GM18505 (cell line): ENCODE measurements around the gene TK2.
A peak's percentile ranks its signal among the peaks of the same experiment; 100 is the strongest.

Experiments used
- ATAC-seq: cut with Tn5 transposase; IDR thresholded peaks from one replicate; pipeline ENCODE4 v1.9.1; 2021; ENCODE audit not compliant: unreplicated experiment
- POLR2A ChIP-seq: IDR thresholded peaks from 4 replicates; pipeline ENCODE4 v1.6.1; 2011; ENCODE audit warnings: borderline replicate concordance; ENCODE audit not compliant: insufficient read depth, insufficient read length; ENCODE audit errors: extremely low read depth

TK2 gene

DNA sequence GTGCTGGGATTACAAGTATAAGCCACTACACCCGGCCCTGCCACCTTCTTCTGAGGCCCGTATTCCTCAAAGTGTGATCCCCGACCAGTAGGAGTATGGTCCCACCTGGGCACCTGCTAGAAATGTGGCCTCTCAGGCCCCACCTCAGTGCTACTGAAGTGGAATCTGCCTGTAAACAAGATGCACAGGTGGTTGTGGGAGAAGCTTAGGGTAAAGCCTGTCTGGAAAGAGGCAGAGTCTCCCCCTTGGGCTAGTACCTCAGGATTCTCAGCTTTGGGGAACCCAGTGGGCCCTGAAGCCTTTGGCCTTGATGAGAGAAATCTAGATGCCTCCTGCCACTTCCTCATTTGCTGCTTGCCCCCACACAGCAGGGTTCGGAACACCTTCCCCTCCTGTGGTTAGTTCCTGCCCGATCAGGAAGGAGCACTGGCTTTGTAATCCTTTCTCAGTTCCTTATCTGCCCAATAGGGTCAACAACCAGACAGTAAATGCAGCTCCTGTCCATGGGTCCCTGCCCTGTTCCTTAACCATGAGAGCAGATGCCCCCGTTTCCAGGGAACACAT is 25.2 kb downstream of the TK2 start:
- ATAC-seq, result peak; percentile 73
- TF ChIP-seq POLR2A, result peak; percentile 39

- peak; percentile 28 for TF ChIP-seq POLR2A
- peak; percentile 41 for ATAC-seq
Observed at GRCh38 chr16:66523861-66524354, 26.0 kb downstream of the TK2 start.

- ATAC-seq, result no peak
- TF ChIP-seq POLR2A, result no peak
Observed at GRCh38 chr16:66522816-66523590, 26.9 kb downstream of the TK2 start.

- no peak for TF ChIP-seq POLR2A
- no peak for ATAC-seq
Observed at GRCh38 chr16:66521951-66522771, 27.8 kb downstream of the TK2 start.

DNA sequence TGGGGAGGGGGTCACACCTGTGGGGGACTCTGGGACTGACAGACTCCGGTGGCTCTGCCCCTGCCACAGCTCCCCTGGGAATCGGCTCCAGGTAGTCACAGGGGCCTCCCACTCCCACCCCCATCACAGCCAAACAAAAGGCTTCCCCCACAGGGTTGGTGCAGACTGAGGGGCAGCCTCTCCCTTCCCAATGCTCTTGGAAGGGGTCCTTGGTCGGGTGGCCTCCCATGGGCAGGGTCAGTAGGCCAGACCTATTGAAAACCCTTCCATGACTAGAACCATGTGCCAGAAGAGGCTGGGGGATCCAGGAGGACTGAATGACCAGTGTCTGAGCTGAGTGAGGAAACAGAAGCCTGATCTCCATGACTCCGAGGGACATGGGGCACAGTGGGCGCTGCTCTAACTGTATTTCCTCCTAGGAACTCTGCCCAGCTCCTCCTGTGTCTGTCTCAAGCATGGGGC is 28.6 kb downstream of the TK2 start:
- no peak for TF ChIP-seq POLR2A

DNA sequence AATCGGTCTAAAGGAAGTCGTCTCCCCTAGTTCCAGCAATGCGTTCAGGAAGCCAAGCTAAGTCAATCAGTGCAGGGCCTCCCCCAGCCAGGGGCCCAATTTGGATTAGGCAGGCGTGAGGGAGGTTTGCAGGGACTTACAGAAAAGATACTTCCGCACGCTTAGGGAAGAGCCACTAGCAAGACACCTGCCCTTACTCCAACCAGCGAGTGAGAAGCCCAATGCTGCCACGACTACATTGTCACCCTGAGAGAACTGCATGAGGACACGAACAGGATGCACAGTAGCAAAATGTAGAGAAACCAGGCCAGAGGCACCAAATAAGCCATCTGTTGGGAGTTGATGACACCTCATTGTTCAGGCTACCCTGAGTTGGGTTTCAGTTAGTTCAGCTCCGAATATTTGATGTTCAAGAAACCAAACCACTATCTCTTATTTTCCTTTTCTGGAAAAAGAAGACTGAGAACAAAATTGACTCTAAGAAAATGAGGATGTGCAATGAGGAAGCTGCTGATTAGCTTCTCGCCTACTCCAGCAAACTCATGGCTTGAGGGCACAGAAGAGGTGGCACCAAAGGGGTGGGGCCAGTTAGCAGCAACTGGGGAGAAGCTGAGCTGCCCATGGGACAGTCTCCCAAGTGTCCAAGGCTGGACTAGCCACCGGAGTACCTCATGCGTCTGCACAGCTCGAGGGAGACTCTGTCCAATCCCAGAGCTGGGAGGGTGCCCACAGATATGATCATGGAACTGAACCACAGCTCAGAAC is 29.3 kb downstream of the TK2 start:
- ATAC-seq, result no peak
- TF ChIP-seq POLR2A, result no peak

More for the DNA sequence above, 28.6 kb downstream of the TK2 start:
- no peak for ATAC-seq

DNA sequence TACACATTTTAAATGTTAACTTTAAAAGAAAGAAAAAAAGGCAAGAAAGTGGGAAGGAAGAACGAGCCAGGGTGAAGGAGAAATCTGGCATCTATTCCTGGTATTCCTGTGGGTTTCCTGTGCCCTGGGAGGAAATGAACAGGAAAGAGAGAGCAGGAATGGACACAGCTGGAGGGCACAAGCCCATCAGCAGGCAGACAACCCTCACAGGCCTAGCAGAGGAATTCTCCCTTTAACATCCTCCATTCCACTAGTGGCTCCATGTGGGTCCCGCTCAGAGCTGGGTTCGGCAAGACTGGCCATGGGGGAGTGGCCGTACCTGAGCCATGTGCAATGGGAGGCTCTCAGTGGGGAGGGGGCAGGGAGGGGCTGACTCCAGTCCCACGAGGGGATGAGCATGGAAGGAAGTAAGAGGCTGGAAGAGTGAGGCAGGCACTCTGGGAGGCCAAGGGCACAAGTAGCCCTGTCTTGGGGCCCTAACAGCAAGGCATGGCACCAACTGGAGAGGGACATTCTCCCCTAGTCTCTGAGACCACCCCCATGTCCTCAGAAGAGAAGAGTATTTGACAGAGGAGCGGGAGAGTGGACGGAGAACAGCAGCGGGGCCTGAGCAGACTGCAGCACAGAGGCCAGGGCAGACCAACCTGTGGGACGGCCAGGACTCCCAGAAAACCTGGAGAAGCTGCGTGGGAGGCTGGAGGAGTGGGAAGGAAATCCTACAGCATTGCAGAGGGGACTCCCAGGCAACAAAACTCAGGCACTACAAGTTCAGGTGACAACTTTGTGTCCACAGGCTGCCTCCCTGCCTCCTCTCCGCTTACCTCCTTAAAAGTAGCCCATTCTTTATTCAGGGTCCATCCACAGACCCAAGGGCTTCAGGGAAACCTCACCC is 30.2 kb downstream of the TK2 start:
- ATAC-seq, result no peak
- no peak for TF ChIP-seq POLR2A

GRCh38 chr16:66517586-66518263 is 32.2 kb downstream of the TK2 start:
- ATAC-seq, result no peak
- TF ChIP-seq POLR2A, result no peak

DNA sequence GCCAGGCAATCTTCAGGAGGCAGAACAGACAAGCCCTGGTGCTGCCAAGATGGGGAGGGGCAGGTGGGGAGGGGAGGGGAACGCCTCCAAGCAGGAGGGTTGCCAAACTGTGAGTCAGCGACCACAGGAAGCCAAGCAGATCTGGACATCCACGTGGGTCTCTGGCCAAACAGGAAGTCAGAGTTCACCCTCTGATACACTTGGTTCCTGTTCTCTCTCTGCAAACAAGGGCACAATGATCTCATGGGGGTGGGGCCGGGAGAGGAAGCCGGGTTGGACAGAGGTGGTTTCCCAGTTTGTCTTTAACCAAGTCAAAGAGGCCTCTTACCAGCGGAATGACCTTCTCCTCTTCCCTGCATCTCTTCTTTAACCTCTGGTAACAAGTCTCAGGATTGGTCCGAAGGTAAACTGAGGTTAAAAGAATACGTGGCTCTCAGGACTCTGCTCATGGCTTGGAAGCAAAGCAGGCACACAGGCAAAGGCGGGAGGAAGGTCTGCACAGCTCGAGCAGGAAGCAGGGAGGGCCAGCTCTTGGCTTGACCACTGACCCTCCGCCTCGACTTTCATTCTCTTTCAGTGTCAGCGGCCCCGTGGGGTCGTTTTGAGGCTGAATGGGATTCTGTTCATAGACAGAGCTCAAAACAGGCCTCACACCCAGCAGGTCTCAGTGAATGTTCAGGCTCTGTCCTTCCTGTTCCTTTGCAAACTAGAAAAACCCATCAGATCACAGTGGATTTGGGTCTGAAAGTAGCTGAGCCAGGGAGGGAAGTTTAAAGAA is 32.9 kb downstream of the TK2 start:
- ATAC-seq, result peak; percentile 95
- TF ChIP-seq POLR2A, result peak; percentile 57

DNA sequence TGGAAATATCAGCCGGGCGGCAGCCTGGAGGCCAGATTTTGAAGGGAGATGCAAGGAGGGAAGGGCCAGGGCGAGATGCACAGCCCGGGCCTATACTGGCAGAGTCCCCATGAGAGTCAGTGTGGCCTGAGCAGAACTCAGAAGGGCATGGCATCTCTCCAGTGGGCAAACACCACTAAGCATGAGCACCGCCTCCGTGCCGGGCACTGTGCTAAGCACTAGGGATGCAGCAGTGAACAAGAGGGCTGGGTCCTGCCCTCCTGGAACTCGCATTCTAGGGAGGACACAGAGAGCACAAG is 33.5 kb downstream of the TK2 start:
- ATAC-seq, result peak; percentile 26
- TF ChIP-seq POLR2A, result no peak
